Tibial nerve (tissue), 4 donors: ENCODE data around the gene PRIM2. TPM values are rescaled to one million over a fixed set of nuclear protein-coding genes. Genes with fewer than 3 reads are reported as not detected.
"Not testable (repeated sequence)": the region's sequence is repeated elsewhere in the genome, so short reads cannot be mapped to it uniquely, and the experiment has no call there.

Experiments used
- DNase-seq, 2 donors: peaks; one replicate each; pipeline ENCODE4 v3.0.0-alpha.2; 2019; ENCODE audit warnings: low spot score in 2 of 2
- H3K27ac ChIP-seq, 4 donors: fragments of 200-600 bp; sonication (generic) in 3 of 4; one replicate each; pipeline ENCODE4 v1.5.1; 2017 to 2019; ENCODE audit warnings: mild to moderate bottlenecking in 1 of 4
- H3K27me3 ChIP-seq, 2 donors: fragments of 200-600 bp; sonication (generic) in 1 of 2; one replicate each; pipeline versions ENCODE4 v1.5.1 to v1.6.0; 2017 to 2019
- H3K36me3 ChIP-seq, 3 donors: fragments of 200-600 bp; sonication (generic); one replicate each; pipeline ENCODE4 v1.5.1; 2018 to 2019
- H3K4me1 ChIP-seq, 4 donors: fragments of 200-600 bp; sonication (generic) in 3 of 4; one replicate each; pipeline ENCODE4 v1.5.1; 2017 to 2019
- H3K4me3 ChIP-seq, 4 donors: fragments of 200-600 bp; sonication (generic) in 3 of 4; one replicate each; pipeline ENCODE4 v1.5.1; 2017 to 2019; ENCODE audit warnings: mild to moderate bottlenecking in 1 of 4, moderate library complexity in 1 of 4
- H3K9me3 ChIP-seq, 4 donors: fragments of 200-600 bp; sonication (generic) in 3 of 4; one replicate each; pipeline ENCODE4 v1.5.1; 2017 to 2019
- CTCF ChIP-seq, 5 experiments: fragments of 200-600 bp in 3 of 5; fragments of 450-650 bp in 2 of 5; sonication (generic) in 3 of 5; IDR thresholded peaks; one replicate each; pipeline ENCODE4 v1.5.1; 2016 to 2019; ENCODE audit warnings: antibody characterized with exemption in 5 of 5, mild to moderate bottlenecking in 3 of 5, moderate library complexity in 2 of 5
- EP300 ChIP-seq, 2 donors: sonication (generic); formaldehyde crosslinking; IDR thresholded peaks; one replicate each; pipeline ENCODE4 v1.6.1; 2017; ENCODE audit warnings: antibody characterized with exemption in 2 of 2, mild to moderate bottlenecking in 1 of 2
- POLR2A ChIP-seq, 2 donors: fragments of 450-650 bp; IDR thresholded peaks; one replicate each; pipeline ENCODE4 v1.6.1; 2017; ENCODE audit warnings: antibody characterized with exemption in 2 of 2, mild to moderate bottlenecking in 2 of 2, moderate library complexity in 2 of 2
- WGBS, 2 donors: methylation state at CpG; one replicate each; pipeline ENCODE4 v1.1.5; 2018; 5-methylcytosine and 5-hydroxymethylcytosine counted together
- total RNA-seq, 4 donors: library from RNA; depleted of rRNA; stranded (reverse); fragments of >200 nt; gene quantifications; one replicate each; pipeline ENCODE4 v1.1.0, GENCODE V29; 2016

Gene PRIM2
- total RNA-seq, 4 donors from 2014 or later, result 8.4 to 12.9 (median 10.0) TPM

DNA sequence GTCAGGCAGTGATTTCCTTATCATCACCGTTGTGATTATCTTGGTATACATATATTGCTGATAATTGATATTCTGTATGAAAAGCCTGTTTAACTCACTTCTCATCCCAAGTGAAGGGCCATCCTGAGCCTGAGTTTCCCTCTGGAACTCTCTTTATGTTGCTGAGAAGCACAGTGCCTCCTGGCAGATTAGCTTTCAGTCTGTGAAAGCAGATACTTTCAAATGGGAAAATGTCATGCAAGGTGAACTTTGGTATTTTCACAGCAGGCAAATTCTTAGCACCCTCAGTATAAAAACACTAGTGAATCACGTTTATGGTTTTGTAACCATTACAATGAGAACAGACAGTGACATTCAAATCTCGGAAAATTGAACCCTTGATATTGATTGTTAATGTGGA is 151.6 kb downstream of the PRIM2 start:
- Histone ChIP-seq H3K36me3 (no peaks in the 10 kb centered on the region), H3K4me3 (no peak overlapping the region), H3K27ac (no peak overlapping the region), H3K27me3 (no peaks in the 10 kb centered on the region), H3K4me1 (peaks cover 0 to 8% (median 0%) of the 10 kb centered on the region in 4 donors), H3K9me3 (peaks cover 0 to 2% (median 0%) of the 10 kb centered on the region in 4 donors)
- TF ChIP-seq CTCF (IDR thresholded peaks at IDR 0.05) (no peak), EP300 (IDR thresholded peaks at IDR 0.05) (no peak), POLR2A (IDR thresholded peaks at IDR 0.05) (no peak)
- 51 to 61% methylated on average over 3 of the region's 3 CpGs for WGBS, 2 donors
- no peak for DNase-seq

- DNase-seq, H3K9me3 ChIP-seq, H3K36me3 ChIP-seq, H3K4me1 ChIP-seq, H3K27ac ChIP-seq, H3K4me3 ChIP-seq, H3K27me3 ChIP-seq: not testable (repeated sequence)
- WGBS, 2 donors, result 70 to 71% methylated on average over 4 of the region's 4 CpGs
Observed at GRCh38 chr6:57470148-57470547, 152.7 kb downstream of the PRIM2 start.

GRCh38 chr6:57471314-57471864 is 154.0 kb downstream of the PRIM2 start:
- not testable (repeated sequence) for H3K4me1 ChIP-seq, H3K27ac ChIP-seq

GRCh38 chr6:57472861-57473362 is 155.5 kb downstream of the PRIM2 start:
- peak overlapping the region in 1 of 4 donors; percentile 57 for H3K27ac ChIP-seq
- H3K4me1 ChIP-seq, DNase-seq, H3K9me3 ChIP-seq, H3K36me3 ChIP-seq, H3K4me3 ChIP-seq, H3K27me3 ChIP-seq: not testable (repeated sequence)
- 26 to 32% methylated on average over 3 of the region's 3 CpGs for WGBS, 2 donors

More at GRCh38 chr6:57471314-57471864, 154.0 kb downstream of the PRIM2 start:
- not testable (repeated sequence) for DNase-seq, H3K36me3 ChIP-seq, H3K9me3 ChIP-seq, H3K27me3 ChIP-seq, H3K4me3 ChIP-seq
- WGBS, 2 donors, result 89 to 90% methylated on average over 1 of the region's 1 CpG

DNA sequence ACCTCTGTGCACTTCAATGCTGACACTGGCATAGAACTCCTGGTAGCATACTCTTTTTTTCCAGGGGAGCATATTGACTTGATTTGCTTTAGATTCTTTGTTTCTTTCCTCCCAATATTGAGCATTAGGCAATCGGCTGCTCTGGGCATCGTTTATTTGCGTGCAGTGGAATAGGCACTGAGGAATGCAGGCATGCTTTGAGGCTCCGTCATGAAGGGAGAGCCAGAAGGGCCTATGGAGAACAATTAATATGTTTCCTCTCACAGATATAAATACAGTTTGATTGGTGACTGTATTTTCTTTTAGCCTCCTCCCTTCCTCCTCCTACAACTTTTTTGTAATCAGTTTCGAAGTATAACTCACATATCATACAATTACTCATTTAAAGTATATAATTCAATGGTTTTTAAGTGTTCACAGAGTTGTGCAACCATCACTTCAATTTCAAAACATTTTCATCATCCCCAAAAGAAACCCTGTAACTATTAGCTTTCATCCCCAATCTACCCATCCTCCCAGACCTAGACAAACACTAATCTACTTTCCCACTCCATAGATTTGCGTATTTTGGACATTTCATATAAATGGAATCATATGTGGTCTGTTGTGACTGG is 157.5 kb downstream of the PRIM2 start:
- 60 to 64% methylated on average over 6 of the region's 6 CpGs for WGBS, 2 donors
- H3K27ac ChIP-seq, H3K36me3 ChIP-seq: not testable (repeated sequence)

GRCh38 chr6:57475656-57476055 is 158.2 kb downstream of the PRIM2 start:
- H3K27me3 ChIP-seq, H3K27ac ChIP-seq, DNase-seq, H3K4me3 ChIP-seq, H3K9me3 ChIP-seq, H3K4me1 ChIP-seq, H3K36me3 ChIP-seq: not testable (repeated sequence)
- 58 to 64% methylated on average over 2 of the region's 2 CpGs for WGBS, 2 donors

More for the DNA sequence above, 157.5 kb downstream of the PRIM2 start:
- H3K4me3 ChIP-seq, H3K27me3 ChIP-seq, H3K9me3 ChIP-seq, DNase-seq, H3K4me1 ChIP-seq: not testable (repeated sequence)

- H3K9me3 ChIP-seq, H3K27me3 ChIP-seq, H3K4me1 ChIP-seq, H3K36me3 ChIP-seq, H3K27ac ChIP-seq, DNase-seq, H3K4me3 ChIP-seq: not testable (repeated sequence)
Observed at GRCh38 chr6:57480194-57480593, 162.8 kb downstream of the PRIM2 start.

DNA sequence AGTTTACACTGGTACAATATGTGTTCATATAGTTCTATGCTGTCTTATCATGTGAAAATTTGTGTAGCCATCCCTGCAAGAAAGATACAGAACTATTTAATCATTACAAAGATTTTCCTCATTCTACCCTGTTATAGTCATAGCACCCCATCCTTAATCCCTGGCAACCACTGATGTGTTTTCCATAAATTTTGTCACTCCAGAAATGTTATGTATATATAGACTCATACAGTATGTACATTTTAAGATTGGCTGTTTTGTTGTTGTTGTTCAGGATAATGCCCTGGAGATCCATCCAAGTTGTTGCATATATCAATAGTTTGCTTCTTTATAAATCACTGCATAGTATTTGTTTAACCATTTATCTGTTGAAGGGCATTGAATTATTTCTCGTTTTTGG is 163.7 kb downstream of the PRIM2 start:
- H3K27ac ChIP-seq, H3K27me3 ChIP-seq, H3K4me3 ChIP-seq, DNase-seq, H3K9me3 ChIP-seq, H3K36me3 ChIP-seq, H3K4me1 ChIP-seq: not testable (repeated sequence)
- 88 to 97% methylated on average over 1 of the region's 1 CpG for WGBS, 2 donors

DNA sequence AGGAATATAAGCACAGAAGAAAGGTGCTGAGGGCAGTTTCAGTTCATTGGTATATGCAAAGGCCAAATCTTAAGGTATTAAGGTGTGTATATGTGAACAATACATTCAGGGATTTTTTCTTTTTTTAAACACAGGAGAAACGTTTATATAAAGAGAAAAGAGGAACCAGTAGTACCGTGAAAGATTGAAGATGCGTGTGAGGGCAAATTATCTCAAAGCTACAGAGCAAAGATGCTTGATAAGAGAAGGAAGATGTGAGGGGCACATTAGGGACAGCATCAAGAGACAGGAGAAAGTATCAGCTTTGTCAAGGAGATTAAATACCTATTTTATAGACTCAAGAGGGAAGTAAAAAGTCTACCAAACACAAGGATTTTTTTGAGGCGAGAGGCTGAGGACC is 165.0 kb downstream of the PRIM2 start:
- not testable (repeated sequence) for H3K9me3 ChIP-seq, H3K36me3 ChIP-seq, H3K4me1 ChIP-seq, DNase-seq, H3K27me3 ChIP-seq, H3K4me3 ChIP-seq, H3K27ac ChIP-seq
- WGBS, 2 donors, result 85 to 90% methylated on average over 4 of the region's 4 CpGs

GRCh38 chr6:57486494-57487081 is 169.2 kb downstream of the PRIM2 start:
- not testable (repeated sequence) for DNase-seq, H3K36me3 ChIP-seq, H3K27ac ChIP-seq, H3K9me3 ChIP-seq, H3K4me3 ChIP-seq, H3K4me1 ChIP-seq, H3K27me3 ChIP-seq
- 89 to 95% methylated on average over 4 of the region's 4 CpGs for WGBS, 2 donors

DNA sequence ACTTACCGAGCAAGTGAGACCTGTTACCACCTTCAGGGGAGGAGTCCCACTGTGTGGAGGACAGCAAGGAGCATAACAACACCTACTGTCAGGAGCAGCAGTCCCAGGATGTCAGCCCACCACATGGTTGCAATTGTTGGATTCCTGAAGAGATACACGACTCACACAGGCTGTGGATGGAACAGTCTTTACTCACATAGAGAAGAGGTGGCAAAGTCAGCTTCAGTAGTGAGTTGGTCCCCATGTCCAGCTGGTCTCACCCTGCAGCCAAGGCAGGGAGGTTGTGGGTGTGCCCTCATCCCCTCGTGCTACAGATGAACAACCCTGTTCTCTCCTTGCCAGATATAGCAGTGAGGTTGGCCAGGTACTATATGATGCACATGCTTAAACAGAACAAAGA is 171.1 kb downstream of the PRIM2 start:
- H3K36me3 ChIP-seq, DNase-seq, H3K4me1 ChIP-seq, H3K27ac ChIP-seq, H3K9me3 ChIP-seq, H3K4me3 ChIP-seq, H3K27me3 ChIP-seq: not testable (repeated sequence)
- 54 to 57% methylated on average over 3 of the region's 3 CpGs for WGBS, 2 donors

- not testable (repeated sequence) for H3K4me1 ChIP-seq, H3K27me3 ChIP-seq, H3K27ac ChIP-seq, DNase-seq, H3K36me3 ChIP-seq, H3K4me3 ChIP-seq, H3K9me3 ChIP-seq
Observed at GRCh38 chr6:57489887-57490286, 172.5 kb downstream of the PRIM2 start.

DNA sequence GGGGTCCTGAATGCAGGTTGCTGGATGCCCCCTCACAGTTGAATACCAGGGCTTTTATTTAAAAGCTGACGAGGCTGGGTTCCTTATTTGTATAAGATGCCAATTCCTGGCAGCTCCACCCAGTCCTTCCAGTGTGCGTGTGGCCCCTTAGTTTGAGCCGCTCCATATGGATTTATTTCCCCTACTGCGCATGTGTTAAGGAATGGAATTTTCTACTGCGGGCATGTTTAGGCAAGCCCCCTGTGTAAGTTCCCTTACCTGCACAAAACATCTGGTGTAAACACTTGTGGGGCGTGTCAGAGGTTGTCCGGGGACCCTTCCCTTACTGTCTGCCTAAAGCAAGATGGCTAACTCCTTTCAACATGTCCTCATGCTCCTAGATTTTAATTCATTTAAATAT is 174.4 kb downstream of the PRIM2 start:
- WGBS, 2 donors, result 92 to 100% methylated on average over 7 of the region's 7 CpGs
- not testable (repeated sequence) for H3K27ac ChIP-seq, H3K27me3 ChIP-seq, H3K4me1 ChIP-seq, H3K4me3 ChIP-seq, DNase-seq, H3K36me3 ChIP-seq, H3K9me3 ChIP-seq
